Activated CD4-positive, alpha-beta T cell treated with anti-CD3 and anti-CD28 coated beads for 36 hours (primary cell): Measurements from ENCODE around the gene SORCS2. TPM values are rescaled to one million over a fixed set of nuclear protein-coding genes. Genes with fewer than 3 reads are reported as not detected.

Source experiments
- ATAC-seq: fragments of 200-7000 bp; cut with Tn5 transposase; one replicate; pipeline ENCODE4 v1.10.0; 2021; ENCODE audit warnings: mild to moderate bottlenecking, moderate library complexity
- CTCF ChIA-PET: fragments of 350-600 bp; sonication (Branson Sonifier 250); formaldehyde crosslinking; loops from one replicate; lab custom pipeline; 2021; ENCODE audit warnings: antibody characterized with exemption; lab: Charles Lee
- POLR2A ChIA-PET: fragments of 350-600 bp; sonication (Branson Sonifier 250); formaldehyde crosslinking; loops from one replicate; lab custom pipeline; 2021; ENCODE audit warnings: antibody characterized with exemption, inconsistent platforms; lab: Charles Lee
- DNase-seq: peaks from one replicate; pipeline ENCODE4 v3.0.0-alpha.2; 2020
- H3K27ac Mint-ChIP-seq: one replicate; pipeline ENCODE4 v1.8.0; 2021; ENCODE audit warnings: mixed read lengths
- H3K27me3 Mint-ChIP-seq: one replicate; pipeline ENCODE4 v1.8.0; 2021; ENCODE audit warnings: mixed read lengths
- H3K36me3 Mint-ChIP-seq: one replicate; pipeline ENCODE4 v1.8.0; 2021; ENCODE audit warnings: low read depth, mixed read lengths
- H3K4me1 Mint-ChIP-seq: one replicate; pipeline ENCODE4 v1.8.0; 2021; ENCODE audit warnings: mixed read lengths
- H3K4me3 Mint-ChIP-seq: one replicate; pipeline ENCODE4 v1.8.0; 2021; ENCODE audit warnings: mild to moderate bottlenecking, moderate library complexity, mixed read lengths
- H3K9me3 Mint-ChIP-seq: one replicate; pipeline ENCODE4 v1.8.0; 2021; ENCODE audit warnings: low read depth, mixed read lengths
- intact Hi-C, 2 experiments: fragments of 100-400 bp; cut with DNase I in 1 of 2; cut with micrococcal nuclease in 1 of 2; formaldehyde crosslinking; loops; one replicate each; pipeline versions ENCODE4 v1.14.2 to v1.15.1; 2022 to 2024; cut with DNase I, micrococcal nuclease
- total RNA-seq, 2 experiments: library from RNA; stranded (reverse); gene quantifications; one replicate each; pipeline ENCODE4 v1.2.3, GENCODE V29; 2021

The SORCS2 gene
- total RNA-seq, 2 experiments from 2014 or later, result 0.04 TPM; not detected in 1

GRCh38 chr4:7759635-7760034, 567.3 kb downstream of the SORCS2 start:
- Mint-ChIP-seq H3K4me1 (peaks cover 31% of the 10 kb centered on the region), H3K9me3 (no peaks in the 10 kb centered on the region), H3K4me3 (peak overlapping the region; percentile 50), H3K27ac (peak overlapping the region; percentile 86), H3K36me3 (peaks cover 4% of the 10 kb centered on the region), H3K27me3 (no peaks in the 10 kb centered on the region)
- CTCF ChIA-PET, result interaction anchor here (0.7 to 1.5 kb wide), 4 partner anchors 13 to 151 kb away, joined by 3 to 7 read pairs (median 4); no protein-coding TSS in a partner anchor
- intact Hi-C loops, result loop anchor here in 1 of 2 experiments (5.0 kb wide), 2 partner anchors 43 to 228 kb away; no protein-coding TSS in a partner anchor
- DNase-seq (no peak), ATAC-seq (peak; percentile 28)
- POLR2A ChIA-PET, result no interaction called here

GRCh38 chr4:7760228-7760627, 567.9 kb downstream of the SORCS2 start:
- H3K4me3 Mint-ChIP-seq, result peak overlapping the region; percentile 35
- intact Hi-C loops, result loop anchor here in 1 of 2 experiments (5.0 kb wide), 2 partner anchors 42 to 227 kb away; no protein-coding TSS in a partner anchor
- ATAC-seq (no peak), DNase-seq (no peak)
- ChIA-PET CTCF (interaction anchor here (0.6 to 1.5 kb wide), 6 partner anchors 12 to 811 kb away, joined by 3 to 7 read pairs (median 3); no protein-coding TSS in a partner anchor), POLR2A (no interaction called here)
- H3K27ac Mint-ChIP-seq, result peak overlapping the region; percentile 86
- peaks cover 5% of the 10 kb centered on the region for H3K36me3 Mint-ChIP-seq
- H3K4me1 Mint-ChIP-seq, result peaks cover 31% of the 10 kb centered on the region
- H3K27me3 Mint-ChIP-seq, result no peaks in the 10 kb centered on the region
- no peaks in the 10 kb centered on the region for H3K9me3 Mint-ChIP-seq

- ATAC-seq, result no peak
- H3K36me3 Mint-ChIP-seq, result peaks cover 8% of the 10 kb centered on the region
- intact Hi-C loops, result loop anchor here (1.0 to 5.0 kb wide), 3 partner anchors 42 to 227 kb away; no protein-coding TSS in a partner anchor
- H3K9me3 Mint-ChIP-seq, result no peaks in the 10 kb centered on the region
- H3K27me3 Mint-ChIP-seq, result no peaks in the 10 kb centered on the region
- ChIA-PET CTCF (interaction anchor here (0.6 to 2.1 kb wide), 5 partner anchors 24 to 810 kb away, joined by 3 to 7 read pairs (median 5); no protein-coding TSS in a partner anchor), POLR2A (no interaction called here)
- H3K27ac Mint-ChIP-seq, result no peak overlapping the region
- H3K4me3 Mint-ChIP-seq, result no peak overlapping the region
- peaks cover 31% of the 10 kb centered on the region for H3K4me1 Mint-ChIP-seq
- no peak for DNase-seq
Measured at GRCh38 chr4:7760706-7761105, 568.4 kb downstream of the SORCS2 start.

DNA sequence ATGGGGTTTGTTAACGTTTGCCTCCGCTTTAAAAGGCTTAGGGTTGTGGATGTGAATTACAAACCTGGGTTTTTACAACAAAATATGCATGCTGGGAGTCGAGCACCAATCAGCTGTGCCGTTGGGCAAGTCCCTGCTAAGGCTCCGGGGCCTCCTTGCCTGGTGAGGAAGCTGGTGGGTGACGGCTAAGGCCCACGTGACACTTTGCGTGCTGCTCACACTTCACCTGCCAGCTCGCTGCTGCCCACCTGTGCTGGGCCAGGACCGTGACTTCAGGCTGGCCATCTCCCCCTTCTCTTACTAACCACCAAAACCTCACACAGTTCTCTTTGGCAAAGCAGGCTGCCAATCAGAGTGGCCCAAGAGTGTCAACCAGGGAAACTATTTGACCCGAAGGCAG, 569.0 kb downstream of the SORCS2 start:
- no peak for ATAC-seq
- Mint-ChIP-seq H3K9me3 (no peaks in the 10 kb centered on the region), H3K36me3 (peaks cover 8% of the 10 kb centered on the region), H3K4me3 (no peak overlapping the region), H3K27ac (peak overlapping the region; percentile 63), H3K27me3 (no peaks in the 10 kb centered on the region), H3K4me1 (peaks cover 31% of the 10 kb centered on the region)
- CTCF ChIA-PET, result interaction anchor here (0.7 to 2.1 kb wide), 8 partner anchors 10 to 227 kb away, joined by 3 to 11 read pairs (median 4); partner anchors contain the start of gene AFAP1
- intact Hi-C loops, result loop anchor here (1.0 to 5.0 kb wide), 3 partner anchors 41 to 226 kb away; no protein-coding TSS in a partner anchor
- POLR2A ChIA-PET, result no interaction called here
- no peak for DNase-seq

DNA sequence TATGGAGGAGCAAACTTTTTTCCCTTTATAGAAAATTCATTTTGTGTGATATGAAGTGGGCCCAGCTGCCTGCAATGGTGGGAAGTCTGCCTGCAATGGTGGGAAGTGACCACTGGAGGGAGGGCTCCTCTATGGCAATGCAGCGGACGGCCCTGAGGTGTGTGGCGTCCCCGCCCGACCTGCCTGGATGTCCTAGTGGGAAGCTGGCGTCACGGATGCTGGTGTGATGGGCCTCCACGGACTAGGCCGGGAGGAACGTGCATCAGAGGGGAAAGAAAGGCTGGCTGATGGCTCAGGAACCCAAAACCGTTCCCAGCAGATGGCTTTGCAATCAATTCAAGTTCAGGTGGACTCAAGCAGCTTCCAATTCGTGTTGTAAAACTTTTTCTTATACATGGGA, 569.4 kb downstream of the SORCS2 start:
- intact Hi-C loops, result loop anchor here (1.0 to 5.0 kb wide), 4 partner anchors 41 to 226 kb away; no protein-coding TSS in a partner anchor
- peaks cover 31% of the 10 kb centered on the region for H3K4me1 Mint-ChIP-seq
- H3K4me3 Mint-ChIP-seq, result no peak overlapping the region
- no peaks in the 10 kb centered on the region for H3K9me3 Mint-ChIP-seq
- no peaks in the 10 kb centered on the region for H3K27me3 Mint-ChIP-seq
- peaks cover 8% of the 10 kb centered on the region for H3K36me3 Mint-ChIP-seq
- DNase-seq (peak; percentile 73), ATAC-seq (peak; percentile 42)
- ChIA-PET CTCF (interaction anchor here (0.6 to 2.1 kb wide), 11 partner anchors 10 to 684 kb away, joined by 3 to 11 read pairs (median 3); partner anchors contain the start of gene AFAP1), POLR2A (no interaction called here)
- H3K27ac Mint-ChIP-seq, result peak overlapping the region; percentile 63

DNA sequence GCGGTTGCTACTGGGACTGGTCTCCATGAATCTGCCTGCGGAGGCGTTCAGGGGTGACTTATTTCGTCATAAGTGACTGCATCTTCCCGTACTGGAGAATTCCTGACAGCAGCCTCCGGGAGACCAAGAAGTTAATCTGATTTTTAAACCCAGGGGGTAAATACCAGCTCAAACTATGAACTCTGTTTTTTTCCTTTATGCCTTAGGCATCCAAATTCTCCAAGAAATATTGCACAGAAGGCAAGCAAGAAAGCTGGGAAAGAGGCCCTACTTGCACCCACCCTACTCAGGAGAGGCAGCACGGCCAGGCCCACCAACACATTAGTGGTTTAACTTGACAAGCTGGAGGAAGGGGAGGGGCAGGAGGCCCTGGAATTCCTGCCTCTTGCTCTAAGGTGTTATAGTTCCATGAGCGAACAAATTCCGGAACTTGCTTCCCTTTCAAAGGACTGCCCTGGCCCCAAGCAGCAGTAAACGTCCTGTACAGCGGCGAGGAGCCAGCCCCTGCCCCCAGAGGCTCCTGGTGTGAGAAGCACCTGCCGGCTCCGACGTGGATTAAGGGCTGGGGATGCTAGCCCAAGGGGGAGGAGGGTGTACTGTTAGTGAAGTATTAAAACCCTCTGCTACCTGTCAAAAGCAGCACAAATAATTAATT, 570.2 kb downstream of the SORCS2 start:
- intact Hi-C loops, result loop anchor here (2.0 to 5.0 kb wide), 3 partner anchors 40 to 225 kb away; no protein-coding TSS in a partner anchor
- Mint-ChIP-seq H3K27ac (no peak overlapping the region), H3K4me3 (no peak overlapping the region), H3K36me3 (peaks cover 8% of the 10 kb centered on the region), H3K9me3 (no peaks in the 10 kb centered on the region), H3K27me3 (no peaks in the 10 kb centered on the region), H3K4me1 (peaks cover 31% of the 10 kb centered on the region)
- no peak for DNase-seq
- no peak for ATAC-seq
- ChIA-PET CTCF (interaction anchor here (0.6 to 2.1 kb wide), 9 partner anchors 18 to 684 kb away, joined by 3 to 11 read pairs (median 3); partner anchors contain the start of gene AFAP1), POLR2A (no interaction called here)

GRCh38 chr4:7763106-7763505, 570.8 kb downstream of the SORCS2 start:
- intact Hi-C loops, result loop anchor here (2.0 to 5.0 kb wide), 3 partner anchors 39 to 224 kb away; no protein-coding TSS in a partner anchor
- Mint-ChIP-seq H3K36me3 (peaks cover 8% of the 10 kb centered on the region), H3K27ac (no peak overlapping the region), H3K27me3 (no peaks in the 10 kb centered on the region), H3K4me3 (no peak overlapping the region), H3K9me3 (no peaks in the 10 kb centered on the region), H3K4me1 (peaks cover 28% of the 10 kb centered on the region)
- ChIA-PET POLR2A (no interaction called here), CTCF (interaction anchor here (1.2 to 2.1 kb wide), 3 partner anchors 23 to 39 kb away, joined by 3 to 11 read pairs (median 5); no protein-coding TSS in a partner anchor)
- DNase-seq (no peak), ATAC-seq (no peak)

DNA sequence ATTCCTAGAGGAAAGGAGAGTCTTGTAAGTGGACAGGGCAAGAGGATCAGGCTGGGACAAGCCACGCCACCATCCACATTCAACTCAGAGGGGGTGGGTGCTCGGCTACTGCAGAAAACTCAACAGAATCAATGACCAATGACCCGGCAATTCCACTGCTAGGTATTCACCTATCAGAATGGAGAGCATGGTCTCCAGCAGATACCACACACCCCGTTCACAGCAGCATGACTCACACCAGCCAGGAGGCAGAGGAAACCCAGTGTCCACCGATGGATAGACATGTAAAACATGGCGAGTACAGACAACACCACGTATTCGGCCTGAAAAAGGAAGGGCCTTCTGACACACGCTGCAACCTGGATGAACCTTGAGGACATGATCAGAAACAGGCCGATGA, 571.5 kb downstream of the SORCS2 start:
- no peaks in the 10 kb centered on the region for H3K27me3 Mint-ChIP-seq
- peaks cover 8% of the 10 kb centered on the region for H3K36me3 Mint-ChIP-seq
- DNase-seq (no peak), ATAC-seq (no peak)
- peaks cover 22% of the 10 kb centered on the region for H3K4me1 Mint-ChIP-seq
- intact Hi-C loops, result loop anchor here (2.0 to 5.0 kb wide), 3 partner anchors 39 to 224 kb away; no protein-coding TSS in a partner anchor
- no peak overlapping the region for H3K27ac Mint-ChIP-seq
- POLR2A ChIA-PET, result no interaction called here
- no peaks in the 10 kb centered on the region for H3K9me3 Mint-ChIP-seq
- H3K4me3 Mint-ChIP-seq, result no peak overlapping the region
- CTCF ChIA-PET, result no interaction called here

- intact Hi-C loops, result loop anchor here in 1 of 2 experiments (5.0 kb wide), 2 partner anchors 38 to 223 kb away; no protein-coding TSS in a partner anchor
- no peak for DNase-seq
- Mint-ChIP-seq H3K27me3 (no peaks in the 10 kb centered on the region), H3K4me3 (no peak overlapping the region), H3K36me3 (peaks cover 8% of the 10 kb centered on the region), H3K9me3 (no peaks in the 10 kb centered on the region), H3K27ac (no peak overlapping the region), H3K4me1 (peaks cover 18% of the 10 kb centered on the region)
- CTCF ChIA-PET, result no interaction called here
- ATAC-seq, result no peak
- POLR2A ChIA-PET, result no interaction called here
Measured at GRCh38 chr4:7764466-7764865, 572.1 kb downstream of the SORCS2 start.

DNA sequence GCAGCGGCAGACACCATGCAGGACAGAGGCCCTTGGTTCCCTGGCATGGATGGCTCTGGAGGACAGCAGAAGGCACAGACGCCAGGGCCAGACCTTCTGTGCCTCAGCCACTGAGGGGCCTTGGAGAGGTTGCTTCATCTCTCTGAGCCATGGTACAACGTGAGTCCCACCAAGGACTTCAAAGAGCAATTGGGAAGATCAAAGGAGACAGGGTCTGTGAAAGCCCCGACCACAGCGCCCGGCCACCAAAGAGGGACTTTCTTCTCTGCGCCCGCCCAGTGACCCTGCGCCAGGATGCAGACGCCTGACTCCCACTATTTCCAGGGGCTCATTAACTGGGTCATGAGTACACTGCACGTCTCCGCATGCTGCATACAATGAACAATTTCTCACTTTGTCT, 573.3 kb downstream of the SORCS2 start:
- ChIA-PET CTCF (interaction anchor here (0.6 to 0.7 kb wide), 2 partner anchors 27 to 110 kb away, joined by 3 read pairs; no protein-coding TSS in a partner anchor), POLR2A (no interaction called here)
- ATAC-seq (no peak), DNase-seq (no peak)
- no peak overlapping the region for H3K4me3 Mint-ChIP-seq
- intact Hi-C loops, result no loop called here
- H3K9me3 Mint-ChIP-seq, result no peaks in the 10 kb centered on the region
- no peaks in the 10 kb centered on the region for H3K27me3 Mint-ChIP-seq
- H3K4me1 Mint-ChIP-seq, result peaks cover 16% of the 10 kb centered on the region
- peaks cover 8% of the 10 kb centered on the region for H3K36me3 Mint-ChIP-seq
- H3K27ac Mint-ChIP-seq, result no peak overlapping the region

- H3K27ac Mint-ChIP-seq, result no peak overlapping the region
- ChIA-PET POLR2A (no interaction called here), CTCF (interaction anchor here (0.6 to 0.7 kb wide), 2 partner anchors 27 to 111 kb away, joined by 3 read pairs; no protein-coding TSS in a partner anchor)
- intact Hi-C loops, result no loop called here
- ATAC-seq (no peak), DNase-seq (no peak)
- peaks cover 20% of the 10 kb centered on the region for H3K4me1 Mint-ChIP-seq
- H3K27me3 Mint-ChIP-seq, result no peaks in the 10 kb centered on the region
- H3K9me3 Mint-ChIP-seq, result no peaks in the 10 kb centered on the region
- no peak overlapping the region for H3K4me3 Mint-ChIP-seq
- H3K36me3 Mint-ChIP-seq, result peaks cover 11% of the 10 kb centered on the region
Measured at GRCh38 chr4:7766086-7766485, 573.7 kb downstream of the SORCS2 start.
